OCI-LY3 (cell line): ENCODE measurements around the gene RASA1.
A peak's percentile ranks its signal among the peaks of the same experiment; 100 is the strongest.

Source experiments
- H2AFZ ChIP-seq: fragments of 200-600, 300-600 bp; shearing (Covaris generic); 2 replicates; pipeline ENCODE4 v1.6.0; 2014; ENCODE audit warnings: antibody characterized with exemption, low read depth, low read length
- H3K27ac ChIP-seq: fragments of 200-600, 300-600 bp; sonication (generic); 2 replicates; pipeline ENCODE4 v1.5.1; 2014; ENCODE audit warnings: mild to moderate bottlenecking, low read length, moderate library complexity, mixed read lengths
- H3K27me3 ChIP-seq: fragments of 200-600, 300-600 bp; sonication (generic); 2 replicates; pipeline ENCODE4 v1.6.1; 2014; ENCODE audit warnings: low read depth, low read length, mixed read lengths
- H3K36me3 ChIP-seq: fragments of 200-600, 300-600 bp; sonication (generic); replicated peaks from 2 replicates; pipeline ENCODE3; 2014; ENCODE audit warnings: low read depth, low read length, mixed read lengths
- H3K4me1 ChIP-seq: fragments of 300-600, 200-600 bp; sonication (generic); 2 replicates; pipeline ENCODE4 v1.6.1; 2014; ENCODE audit warnings: low read length, mixed read lengths
- H3K4me2 ChIP-seq: fragments of 200-600, 300-600 bp; sonication (generic); 2 replicates; pipeline ENCODE4 v1.6.1; 2014; ENCODE audit warnings: low read length, mixed read lengths
- H3K4me3 ChIP-seq: fragments of 300-600, 200-600 bp; sonication (generic); 2 replicates; pipeline ENCODE4 v1.5.1; 2014; ENCODE audit warnings: antibody characterized with exemption, mild to moderate bottlenecking, low read length, moderate library complexity
- H3K79me2 ChIP-seq: fragments of 300-600, 200-600 bp; shearing (Covaris generic); 2 replicates; pipeline ENCODE4 v1.6.1; 2014; ENCODE audit warnings: mild to moderate bottlenecking, low read length, mixed read lengths
- H3K9ac ChIP-seq: fragments of 300-600, 200-600 bp; shearing (Covaris generic); 2 replicates; pipeline ENCODE4 v1.6.0; 2014; ENCODE audit warnings: mild to moderate bottlenecking, low read length, moderate library complexity
- H3K9me3 ChIP-seq: fragments of 200-600, 300-600 bp; shearing (Covaris generic); 2 replicates; pipeline ENCODE4 v1.6.1; 2014; ENCODE audit warnings: low read length, mixed read lengths; ENCODE audit not compliant: insufficient read depth
- H4K20me1 ChIP-seq: fragments of 200-600, 300-600 bp; sonication (generic); 2 replicates; pipeline ENCODE4 v1.6.1; 2016; ENCODE audit warnings: low read length, mixed read lengths; ENCODE audit not compliant: insufficient read depth
- EZH2phosphoT487 ChIP-seq: fragments of 200-600 bp; shearing (Covaris generic); IDR thresholded peaks from 2 replicates; pipeline ENCODE4 v1.6.1; 2018; ENCODE audit warnings: antibody characterized with exemption, mixed run types, low read depth
- TF ChIP-seq, protein P1 (sequence below): fragments of 200-600, 300-600 bp; sonication (generic); IDR thresholded peaks from 2 replicates; pipeline ENCODE4 v1.5.1; 2014; ENCODE audit warnings: antibody characterized with exemption, low read length, low read depth

The RASA1 gene

GRCh38 chr5:87410931-87411330 is 143.2 kb downstream of the RASA1 start:
- peaks cover 6% of the 10 kb centered on the region; the same call in 1 of the 2 replicates for H3K4me1 ChIP-seq
- H4K20me1 ChIP-seq, result no peaks in the 10 kb centered on the region
- H3K9ac ChIP-seq, result no peak overlapping the region
- no peak for TF ChIP-seq EZH2phosphoT487
- TF ChIP-seq, protein P1, sequence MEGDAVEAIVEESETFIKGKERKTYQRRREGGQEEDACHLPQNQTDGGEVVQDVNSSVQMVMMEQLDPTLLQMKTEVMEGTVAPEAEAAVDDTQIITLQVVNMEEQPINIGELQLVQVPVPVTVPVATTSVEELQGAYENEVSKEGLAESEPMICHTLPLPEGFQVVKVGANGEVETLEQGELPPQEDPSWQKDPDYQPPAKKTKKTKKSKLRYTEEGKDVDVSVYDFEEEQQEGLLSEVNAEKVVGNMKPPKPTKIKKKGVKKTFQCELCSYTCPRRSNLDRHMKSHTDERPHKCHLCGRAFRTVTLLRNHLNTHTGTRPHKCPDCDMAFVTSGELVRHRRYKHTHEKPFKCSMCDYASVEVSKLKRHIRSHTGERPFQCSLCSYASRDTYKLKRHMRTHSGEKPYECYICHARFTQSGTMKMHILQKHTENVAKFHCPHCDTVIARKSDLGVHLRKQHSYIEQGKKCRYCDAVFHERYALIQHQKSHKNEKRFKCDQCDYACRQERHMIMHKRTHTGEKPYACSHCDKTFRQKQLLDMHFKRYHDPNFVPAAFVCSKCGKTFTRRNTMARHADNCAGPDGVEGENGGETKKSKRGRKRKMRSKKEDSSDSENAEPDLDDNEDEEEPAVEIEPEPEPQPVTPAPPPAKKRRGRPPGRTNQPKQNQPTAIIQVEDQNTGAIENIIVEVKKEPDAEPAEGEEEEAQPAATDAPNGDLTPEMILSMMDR, result no peak
- H2AFZ ChIP-seq, result no peak overlapping the region
- no peaks in the 10 kb centered on the region for H3K9me3 ChIP-seq
- H3K36me3 ChIP-seq, result peaks cover 28% of the 10 kb centered on the region
- H3K27me3 ChIP-seq, result no peaks in the 10 kb centered on the region
- H3K79me2 ChIP-seq, result peaks cover 25% of the 10 kb centered on the region
- H3K4me3 ChIP-seq, result no peak overlapping the region
- H3K27ac ChIP-seq, result no peak overlapping the region
- H3K4me2 ChIP-seq, result peak overlapping the region; percentile 61

DNA sequence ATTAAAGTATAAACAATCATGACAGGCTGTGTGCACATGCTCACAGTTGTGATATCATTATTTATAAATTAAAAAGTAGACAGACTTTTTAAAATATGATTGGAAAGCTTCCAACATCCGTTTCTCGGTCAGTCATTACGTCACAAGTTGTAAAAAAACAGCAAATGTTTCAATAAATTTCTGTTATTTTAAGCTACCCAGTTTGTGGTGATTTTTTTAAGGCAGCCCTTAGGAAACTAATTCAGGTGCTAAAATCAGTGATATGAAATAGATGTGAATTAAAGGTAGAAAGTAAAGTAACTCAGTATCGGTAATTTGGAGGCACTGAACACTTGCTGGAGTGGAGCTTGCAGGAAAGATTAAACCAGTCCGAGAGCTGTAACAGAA is 143.9 kb downstream of the RASA1 start:
- peak overlapping the region; percentile 92 for H3K9ac ChIP-seq
- TF ChIP-seq, protein P1, result no peak
- no peak for TF ChIP-seq EZH2phosphoT487
- H4K20me1 ChIP-seq, result no peaks in the 10 kb centered on the region
- H3K4me1 ChIP-seq, result peaks cover 6% of the 10 kb centered on the region; the same call in 1 of the 2 replicates
- H3K4me3 ChIP-seq, result peak overlapping the region; percentile 98
- peaks cover 28% of the 10 kb centered on the region for H3K36me3 ChIP-seq
- H2AFZ ChIP-seq, result no peak overlapping the region
- no peaks in the 10 kb centered on the region for H3K27me3 ChIP-seq
- peaks cover 25% of the 10 kb centered on the region for H3K79me2 ChIP-seq
- H3K9me3 ChIP-seq, result no peaks in the 10 kb centered on the region
- no peak overlapping the region for H3K27ac ChIP-seq
- H3K4me2 ChIP-seq, result peak overlapping the region; percentile 61

GRCh38 chr5:87411973-87412629 is 144.4 kb downstream of the RASA1 start:
- no peaks in the 10 kb centered on the region for H3K9me3 ChIP-seq
- H3K79me2 ChIP-seq, result peaks cover 25% of the 10 kb centered on the region
- H3K36me3 ChIP-seq, result peaks cover 25% of the 10 kb centered on the region
- H3K4me1 ChIP-seq, result peaks cover 6% of the 10 kb centered on the region; the same call in 1 of the 2 replicates
- peak overlapping the region; percentile 61 for H3K4me2 ChIP-seq
- peak overlapping the region; percentile 90 for H2AFZ ChIP-seq
- H3K27me3 ChIP-seq, result no peaks in the 10 kb centered on the region
- peak overlapping the region; percentile 98 for H3K4me3 ChIP-seq
- H3K27ac ChIP-seq, result peak overlapping the region; percentile 56
- no peaks in the 10 kb centered on the region for H4K20me1 ChIP-seq
- H3K9ac ChIP-seq, result peak overlapping the region; percentile 92
- TF ChIP-seq EZH2phosphoT487, result no peak
- TF ChIP-seq, protein P1, result no peak

- H3K4me3 ChIP-seq, result peak within 1 kb of the TSS; percentile 98
- H3K9ac ChIP-seq, result peak within 1 kb of the TSS; percentile 92
- no peaks in the 10 kb centered on the region for H3K27me3 ChIP-seq
- peak within 1 kb of the TSS; percentile 56 for H3K27ac ChIP-seq
- peaks cover 25% of the 10 kb centered on the region for H3K79me2 ChIP-seq
- TF ChIP-seq, protein P1, result no peak
- TF ChIP-seq EZH2phosphoT487, result no peak
- no peaks in the 10 kb centered on the region for H4K20me1 ChIP-seq
- H2AFZ ChIP-seq, result peak within 1 kb of the TSS; percentile 90
- peak within 1 kb of the TSS; percentile 67 for H3K4me2 ChIP-seq
- no peaks in the 10 kb centered on the region for H3K9me3 ChIP-seq
- H3K36me3 ChIP-seq, result peaks cover 19% of the 10 kb centered on the region
- peaks cover 6% of the 10 kb centered on the region; the same call in 1 of the 2 replicates for H3K4me1 ChIP-seq
Observed at GRCh38 chr5:87412630-87413342, 145.1 kb downstream of the RASA1 start, which contains the start of gene CCNH. TSS of gene CCNH (minus strand) at chr5:87412930. CDS start at chr5:87412794, 136 bp downstream.
